ENCODE data around the gene SNX8. TPM values are rescaled to one million over a fixed set of nuclear protein-coding genes. Genes with fewer than 3 reads are reported as not detected.

SNX8 gene
- total RNA-seq, 2 experiments from 2014 or later: 12.1 to 42.0 TPM

DNA sequence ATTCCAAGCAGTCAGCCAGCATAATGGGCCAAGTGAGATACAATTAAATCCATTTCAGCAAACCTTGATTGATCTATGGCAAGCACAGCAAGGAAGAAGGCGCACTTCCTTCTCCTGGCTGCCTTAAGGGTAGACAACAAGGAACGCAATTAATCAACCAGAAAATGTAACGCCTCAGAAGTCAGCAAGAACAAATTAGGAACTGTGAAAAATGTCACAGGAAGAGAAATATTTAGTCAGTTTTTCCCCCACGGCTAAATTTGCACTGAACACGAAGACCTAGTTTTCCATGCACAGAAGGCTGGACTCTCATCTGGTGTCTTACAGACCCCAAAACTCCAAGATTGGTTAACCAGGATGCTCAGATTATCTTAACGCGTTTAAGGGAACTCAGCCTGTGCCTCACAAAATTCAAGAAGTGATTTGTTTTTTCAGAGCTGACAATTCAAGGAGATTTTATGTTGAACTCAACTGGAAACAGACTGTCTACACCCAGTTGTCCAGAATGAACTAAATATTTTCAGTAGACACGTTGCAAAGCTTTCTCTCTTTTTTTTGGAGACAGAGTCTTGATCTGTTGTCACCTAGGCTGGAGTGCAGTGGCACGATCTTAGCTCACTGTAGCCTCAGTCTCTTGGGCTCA lies 14.2 kb downstream of the SNX8 start:
- Histone ChIP-seq H3K9me2 (ENCODE audit: insufficient read depth, low read length) (no peaks in the 10 kb centered on the region), H3K27ac (ENCODE audit: low read depth, low read length, poor library complexity, severe bottlenecking) (peak overlapping the region; percentile 50), H3K4me2 (ENCODE audit: low read length) (peak overlapping the region; percentile 64), H2AFZ (ENCODE audit: low read length) (peak overlapping the region; percentile 29; the same call in 1 of the 2 replicates), H3K36me3 (ENCODE audit: insufficient read depth, low read length) (peaks cover 4% of the 10 kb centered on the region), H3K9me3 (ENCODE audit: low read length) (peaks cover 4% of the 10 kb centered on the region; the same call in 1 of the 2 replicates), H4K20me1 (ENCODE audit: insufficient read depth, low read length) (no peaks in the 10 kb centered on the region; the same call in 1 of the 2 replicates), H3K4me3 (ENCODE audit: low read depth, low read length, poor library complexity, severe bottlenecking) (peak overlapping the region; percentile 41), H3K79me2 (ENCODE audit: insufficient read depth, low read depth, low read length) (peaks cover 40% of the 10 kb centered on the region; the same call in 1 of the 2 replicates), H3K4me1 (ENCODE audit: insufficient read depth, low read length, poor library complexity, severe bottlenecking) (peaks cover 40% of the 10 kb centered on the region)
- intact Hi-C loops (cut with micrococcal nuclease; ENCODE audit: unreplicated experiment): no loop called here
- ChIA-PET POLR2A (no interaction called here), CTCF (ENCODE audit: unreplicated experiment) (no interaction called here)
- no peak for TF ChIP-seq CTCF (conservative IDR thresholded peaks at IDR 0.05; ENCODE audit: low read length)
- no peak for TF ChIP-seq EZH2phosphoT487 (IDR thresholded peaks at IDR 0.05; ENCODE audit: borderline replicate concordance, low read depth, low read length)
- BruUV-seq (replicated peaks): no TSS peak
- DNase-seq (ENCODE audit: low spot score): peak; percentile 51

- peak overlapping the region; percentile 50 for H3K27ac ChIP-seq (ENCODE audit: low read depth, low read length, poor library complexity, severe bottlenecking)
- CTCF ChIA-PET (ENCODE audit: unreplicated experiment): interaction anchor here (0.7 kb wide), 1 partner anchor 11 kb away, joined by 3 read pairs; no protein-coding TSS in a partner anchor
- TF ChIP-seq CTCF (conservative IDR thresholded peaks at IDR 0.05; ENCODE audit: low read length): no peak
- TF ChIP-seq EZH2phosphoT487 (IDR thresholded peaks at IDR 0.05; ENCODE audit: borderline replicate concordance, low read depth, low read length): no peak
- no TSS peak for BruUV-seq (replicated peaks)
- H3K4me1 ChIP-seq (ENCODE audit: insufficient read depth, low read length, poor library complexity, severe bottlenecking): peaks cover 40% of the 10 kb centered on the region
- peaks cover 37% of the 10 kb centered on the region; the same call in 1 of the 2 replicates for H3K79me2 ChIP-seq (ENCODE audit: insufficient read depth, low read depth, low read length)
- POLR2A ChIA-PET: no interaction called here
- H3K36me3 ChIP-seq (ENCODE audit: insufficient read depth, low read length): peaks cover 4% of the 10 kb centered on the region
- DNase-seq (ENCODE audit: low spot score): peak; percentile 19
- intact Hi-C loops (cut with micrococcal nuclease; ENCODE audit: unreplicated experiment): no loop called here
- H2AFZ ChIP-seq (ENCODE audit: low read length): peak overlapping the region; percentile 29; the same call in 1 of the 2 replicates
- peak overlapping the region; percentile 41 for H3K4me3 ChIP-seq (ENCODE audit: low read depth, low read length, poor library complexity, severe bottlenecking)
- no peaks in the 10 kb centered on the region for H3K9me2 ChIP-seq (ENCODE audit: insufficient read depth, low read length)
- H4K20me1 ChIP-seq (ENCODE audit: insufficient read depth, low read length): no peaks in the 10 kb centered on the region; the same call in 1 of the 2 replicates
- H3K4me2 ChIP-seq (ENCODE audit: low read length): peak overlapping the region; percentile 64
- peaks cover 4% of the 10 kb centered on the region; the same call in 1 of the 2 replicates for H3K9me3 ChIP-seq (ENCODE audit: low read length)
Measured at GRCh38 chr7:2299131-2299829, 15.0 kb downstream of the SNX8 start.

Data from OCI-LY7 (cell line).